IMR-90 (cell line): ENCODE results near the gene APP.

Source experiments
- CEBPB ChIP-seq: IDR thresholded peaks from 2 replicates; pipeline ENCODE4 v1.6.1; 2012; ENCODE audit warnings: low read depth, low read length, improper control_type of control experiment
- CTCF ChIP-seq: conservative IDR thresholded peaks from 2 replicates; pipeline ENCODE4 v1.5.1; 2012; ENCODE audit warnings: mild to moderate bottlenecking, low read depth, low read length, improper control_type of control experiment
- ELK1 ChIP-seq: fragments of 150-350 bp; IDR thresholded peaks from 2 replicates; pipeline ENCODE4 v1.6.1; 2016; ENCODE audit warnings: low read depth, mild to moderate bottlenecking, low read length, moderate library complexity, borderline replicate concordance
- MAFK ChIP-seq: IDR thresholded peaks from 2 replicates; pipeline ENCODE4 v1.6.1; 2012; ENCODE audit warnings: low read depth, low read length, improper control_type of control experiment
- MAZ ChIP-seq: IDR thresholded peaks from 2 replicates; pipeline ENCODE4 v1.6.1; 2012; ENCODE audit warnings: low read depth, mild to moderate bottlenecking, low read length, improper control_type of control experiment, moderate library complexity, borderline replicate concordance
- MXI1 ChIP-seq: IDR thresholded peaks from 2 replicates; pipeline ENCODE4 v1.6.1; 2012; ENCODE audit warnings: low read depth, mild to moderate bottlenecking, low read length, moderate library complexity, borderline replicate concordance
- POLR2A ChIP-seq: IDR thresholded peaks from 2 replicates; pipeline ENCODE4 v1.6.1; 2012; ENCODE audit warnings: mild to moderate bottlenecking, low read depth, low read length
- RCOR1 ChIP-seq: IDR thresholded peaks from 2 replicates; pipeline ENCODE4 v1.6.1; 2012; ENCODE audit warnings: mild to moderate bottlenecking, low read length, improper control_type of control experiment; ENCODE audit not compliant: insufficient replicate concordance

GRCh38 chr21:26148071-26148839 lies 22.3 kb downstream of the APP start:
- no peak for TF ChIP-seq CTCF
- no peak for TF ChIP-seq MAFK
- TF ChIP-seq MXI1 = no peak
- no peak for TF ChIP-seq POLR2A
- TF ChIP-seq ELK1 = no peak
- no peak for TF ChIP-seq RCOR1
- no peak for TF ChIP-seq MAZ
- TF ChIP-seq CEBPB = no peak
